ENCODE measurements around the gene TTLL8. TPM values are rescaled to one million over a fixed set of nuclear protein-coding genes. Genes with fewer than 3 reads are reported as not detected.

The TTLL8 gene
- total RNA-seq, 1 experiment from 2014 or later = not detected

GRCh38 chr22:50027639-50028537, 30.2 kb downstream of the TTLL8 start:
- Histone ChIP-seq H2BK5ac (ENCODE audit: insufficient read length, low read length) (no peak overlapping the region), H3K14ac (ENCODE audit: insufficient read depth, low read length) (no peak overlapping the region), H3K27ac (ENCODE audit: insufficient read length, low read depth, low read length) (no peak overlapping the region), H3K27me3 (ENCODE audit: insufficient read depth, low read length) (peaks cover 2% of the 10 kb centered on the region; the same call in 1 of the 2 replicates), H4K5ac (ENCODE audit: insufficient read length, low read depth, low read length) (no peak overlapping the region), H3K23ac (ENCODE audit: insufficient read length, low read depth, low read length) (no peak overlapping the region), H3K79me1 (ENCODE audit: insufficient read depth, low read depth, low read length, poor library complexity, severe bottlenecking) (no peaks in the 10 kb centered on the region), H4K91ac (ENCODE audit: insufficient read length, low read depth, low read length) (no peak overlapping the region), H3K9me3 (ENCODE audit: control insufficient read depth, low read depth, low read length) (no peaks in the 10 kb centered on the region), H3K23me2 (ENCODE audit: insufficient read length, low read depth, low read length, poor library complexity, severe bottlenecking) (peaks cover 4% of the 10 kb centered on the region), H3K18ac (ENCODE audit: insufficient read length, low read depth, low read length) (no peak overlapping the region), H2BK15ac (ENCODE audit: low read depth, low read length) (no peak overlapping the region), H3K4me1 (ENCODE audit: insufficient read depth, low read length) (no peaks in the 10 kb centered on the region), H2BK120ac (ENCODE audit: low read depth, low read length, poor library complexity, severe bottlenecking) (no peak overlapping the region), H4K20me1 (ENCODE audit: control insufficient read depth, insufficient read depth, insufficient read length) (no peaks in the 10 kb centered on the region), H2BK20ac (ENCODE audit: low read depth, low read length, poor library complexity, severe bottlenecking) (no peak overlapping the region), H3K4ac (ENCODE audit: low read depth, low read length) (no peak overlapping the region), H3T11ph (ENCODE audit: low read length) (no peak overlapping the region), H3K4me2 (ENCODE audit: insufficient read depth, insufficient read length, low read length) (no peak overlapping the region), H3K56ac (ENCODE audit: insufficient read length, low read depth, low read length) (no peak overlapping the region), H3K79me2 (ENCODE audit: insufficient read depth, low read length) (no peaks in the 10 kb centered on the region), H3K9ac (ENCODE audit: extremely low read depth, insufficient read length, low read length) (no peak overlapping the region), H2BK12ac (ENCODE audit: insufficient read length, low read depth, low read length) (no peak overlapping the region), H2AFZ (ENCODE audit: low read length) (no peak overlapping the region), H4K8ac (replicated peaks; ENCODE audit: insufficient read length, low read depth, low read length) (no peak overlapping the region), H2AK5ac (ENCODE audit: insufficient read length, low read length) (no peak overlapping the region)
- DNase-seq = peak; percentile 22
- Mint-ChIP-seq H3K4me3 (no peak overlapping the region), H3K36me3 (ENCODE audit: insufficient read depth in 1 of 3, low read depth in 3 of 3) (no peaks in the 10 kb centered on the region), H3K27ac (no peak overlapping the region), H3K4me1 (no peaks in the 10 kb centered on the region), H3K9me3 (no peaks in the 10 kb centered on the region), H3K27me3 (ENCODE audit: low read depth) (peaks cover 48% of the 10 kb centered on the region)
- TF ChIP-seq, protein P1, sequence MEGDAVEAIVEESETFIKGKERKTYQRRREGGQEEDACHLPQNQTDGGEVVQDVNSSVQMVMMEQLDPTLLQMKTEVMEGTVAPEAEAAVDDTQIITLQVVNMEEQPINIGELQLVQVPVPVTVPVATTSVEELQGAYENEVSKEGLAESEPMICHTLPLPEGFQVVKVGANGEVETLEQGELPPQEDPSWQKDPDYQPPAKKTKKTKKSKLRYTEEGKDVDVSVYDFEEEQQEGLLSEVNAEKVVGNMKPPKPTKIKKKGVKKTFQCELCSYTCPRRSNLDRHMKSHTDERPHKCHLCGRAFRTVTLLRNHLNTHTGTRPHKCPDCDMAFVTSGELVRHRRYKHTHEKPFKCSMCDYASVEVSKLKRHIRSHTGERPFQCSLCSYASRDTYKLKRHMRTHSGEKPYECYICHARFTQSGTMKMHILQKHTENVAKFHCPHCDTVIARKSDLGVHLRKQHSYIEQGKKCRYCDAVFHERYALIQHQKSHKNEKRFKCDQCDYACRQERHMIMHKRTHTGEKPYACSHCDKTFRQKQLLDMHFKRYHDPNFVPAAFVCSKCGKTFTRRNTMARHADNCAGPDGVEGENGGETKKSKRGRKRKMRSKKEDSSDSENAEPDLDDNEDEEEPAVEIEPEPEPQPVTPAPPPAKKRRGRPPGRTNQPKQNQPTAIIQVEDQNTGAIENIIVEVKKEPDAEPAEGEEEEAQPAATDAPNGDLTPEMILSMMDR (conservative IDR thresholded peaks at IDR 0.05) = no peak
- WGBS (ENCODE audit: extremely low coverage, insufficient read length, low lambda C conversion rate) = no CpG with 5 or more reads among the region's 42 CpGs
